Measurements from ENCODE around the gene PTPRM.

DNA sequence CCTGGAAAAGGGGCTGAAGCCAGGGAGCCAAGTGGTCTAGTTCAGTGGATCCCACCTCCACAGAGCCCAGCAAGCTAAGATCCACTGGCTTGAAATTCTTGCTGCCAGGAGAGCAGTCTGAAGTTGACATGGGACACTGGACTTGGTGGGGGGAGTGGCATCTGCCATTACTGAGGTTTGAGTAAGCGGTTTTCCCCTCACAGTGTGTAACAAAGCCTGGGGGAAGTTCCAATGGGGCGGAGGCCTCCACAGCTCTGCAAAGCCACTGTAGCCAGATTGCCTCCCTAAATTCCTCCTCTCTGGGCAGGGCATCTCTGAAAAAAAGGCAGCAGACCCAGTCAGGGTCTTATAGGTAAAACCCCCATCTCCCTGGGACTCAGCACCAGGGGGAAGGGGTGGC, 144.4 kb downstream of the PTPRM start:
- TF ChIP-seq RAD21 (IDR thresholded peaks at IDR 0.05; ENCODE audit: low read length) (no peak), TCF12 (IDR thresholded peaks at IDR 0.05) (no peak), POLR2AphosphoS5 (IDR thresholded peaks at IDR 0.05; ENCODE audit: low read depth, low read length) (no peak), GATA2 (CRISPR knock-in tag; IDR thresholded peaks at IDR 0.05) (no peak), RCOR1 (IDR thresholded peaks at IDR 0.05; ENCODE audit: low read length) (no peak), MXI1 (IDR thresholded peaks at IDR 0.05; ENCODE audit: low read depth, low read length) (no peak)
- TF ChIP-seq, protein P1, sequence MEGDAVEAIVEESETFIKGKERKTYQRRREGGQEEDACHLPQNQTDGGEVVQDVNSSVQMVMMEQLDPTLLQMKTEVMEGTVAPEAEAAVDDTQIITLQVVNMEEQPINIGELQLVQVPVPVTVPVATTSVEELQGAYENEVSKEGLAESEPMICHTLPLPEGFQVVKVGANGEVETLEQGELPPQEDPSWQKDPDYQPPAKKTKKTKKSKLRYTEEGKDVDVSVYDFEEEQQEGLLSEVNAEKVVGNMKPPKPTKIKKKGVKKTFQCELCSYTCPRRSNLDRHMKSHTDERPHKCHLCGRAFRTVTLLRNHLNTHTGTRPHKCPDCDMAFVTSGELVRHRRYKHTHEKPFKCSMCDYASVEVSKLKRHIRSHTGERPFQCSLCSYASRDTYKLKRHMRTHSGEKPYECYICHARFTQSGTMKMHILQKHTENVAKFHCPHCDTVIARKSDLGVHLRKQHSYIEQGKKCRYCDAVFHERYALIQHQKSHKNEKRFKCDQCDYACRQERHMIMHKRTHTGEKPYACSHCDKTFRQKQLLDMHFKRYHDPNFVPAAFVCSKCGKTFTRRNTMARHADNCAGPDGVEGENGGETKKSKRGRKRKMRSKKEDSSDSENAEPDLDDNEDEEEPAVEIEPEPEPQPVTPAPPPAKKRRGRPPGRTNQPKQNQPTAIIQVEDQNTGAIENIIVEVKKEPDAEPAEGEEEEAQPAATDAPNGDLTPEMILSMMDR (IDR thresholded peaks at IDR 0.05) = no peak
- TF ChIP-seq, protein P2, sequence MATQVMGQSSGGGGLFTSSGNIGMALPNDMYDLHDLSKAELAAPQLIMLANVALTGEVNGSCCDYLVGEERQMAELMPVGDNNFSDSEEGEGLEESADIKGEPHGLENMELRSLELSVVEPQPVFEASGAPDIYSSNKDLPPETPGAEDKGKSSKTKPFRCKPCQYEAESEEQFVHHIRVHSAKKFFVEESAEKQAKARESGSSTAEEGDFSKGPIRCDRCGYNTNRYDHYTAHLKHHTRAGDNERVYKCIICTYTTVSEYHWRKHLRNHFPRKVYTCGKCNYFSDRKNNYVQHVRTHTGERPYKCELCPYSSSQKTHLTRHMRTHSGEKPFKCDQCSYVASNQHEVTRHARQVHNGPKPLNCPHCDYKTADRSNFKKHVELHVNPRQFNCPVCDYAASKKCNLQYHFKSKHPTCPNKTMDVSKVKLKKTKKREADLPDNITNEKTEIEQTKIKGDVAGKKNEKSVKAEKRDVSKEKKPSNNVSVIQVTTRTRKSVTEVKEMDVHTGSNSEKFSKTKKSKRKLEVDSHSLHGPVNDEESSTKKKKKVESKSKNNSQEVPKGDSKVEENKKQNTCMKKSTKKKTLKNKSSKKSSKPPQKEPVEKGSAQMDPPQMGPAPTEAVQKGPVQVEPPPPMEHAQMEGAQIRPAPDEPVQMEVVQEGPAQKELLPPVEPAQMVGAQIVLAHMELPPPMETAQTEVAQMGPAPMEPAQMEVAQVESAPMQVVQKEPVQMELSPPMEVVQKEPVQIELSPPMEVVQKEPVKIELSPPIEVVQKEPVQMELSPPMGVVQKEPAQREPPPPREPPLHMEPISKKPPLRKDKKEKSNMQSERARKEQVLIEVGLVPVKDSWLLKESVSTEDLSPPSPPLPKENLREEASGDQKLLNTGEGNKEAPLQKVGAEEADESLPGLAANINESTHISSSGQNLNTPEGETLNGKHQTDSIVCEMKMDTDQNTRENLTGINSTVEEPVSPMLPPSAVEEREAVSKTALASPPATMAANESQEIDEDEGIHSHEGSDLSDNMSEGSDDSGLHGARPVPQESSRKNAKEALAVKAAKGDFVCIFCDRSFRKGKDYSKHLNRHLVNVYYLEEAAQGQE (IDR thresholded peaks at IDR 0.05; ENCODE audit: low read depth, low read length) = no peak
- TF ChIP-seq, protein P3, sequence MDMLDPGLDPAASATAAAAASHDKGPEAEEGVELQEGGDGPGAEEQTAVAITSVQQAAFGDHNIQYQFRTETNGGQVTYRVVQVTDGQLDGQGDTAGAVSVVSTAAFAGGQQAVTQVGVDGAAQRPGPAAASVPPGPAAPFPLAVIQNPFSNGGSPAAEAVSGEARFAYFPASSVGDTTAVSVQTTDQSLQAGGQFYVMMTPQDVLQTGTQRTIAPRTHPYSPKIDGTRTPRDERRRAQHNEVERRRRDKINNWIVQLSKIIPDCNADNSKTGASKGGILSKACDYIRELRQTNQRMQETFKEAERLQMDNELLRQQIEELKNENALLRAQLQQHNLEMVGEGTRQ (IDR thresholded peaks at IDR 0.05; ENCODE audit: borderline replicate concordance, low read depth, low read length) = no peak
